ENCODE measurements around the gene CASK. TPM values are rescaled to one million over a fixed set of nuclear protein-coding genes. Genes with fewer than 3 reads are reported as not detected.

The CASK gene
- total RNA-seq, 1 donor from 2014 or later, result 58.8 TPM

DNA sequence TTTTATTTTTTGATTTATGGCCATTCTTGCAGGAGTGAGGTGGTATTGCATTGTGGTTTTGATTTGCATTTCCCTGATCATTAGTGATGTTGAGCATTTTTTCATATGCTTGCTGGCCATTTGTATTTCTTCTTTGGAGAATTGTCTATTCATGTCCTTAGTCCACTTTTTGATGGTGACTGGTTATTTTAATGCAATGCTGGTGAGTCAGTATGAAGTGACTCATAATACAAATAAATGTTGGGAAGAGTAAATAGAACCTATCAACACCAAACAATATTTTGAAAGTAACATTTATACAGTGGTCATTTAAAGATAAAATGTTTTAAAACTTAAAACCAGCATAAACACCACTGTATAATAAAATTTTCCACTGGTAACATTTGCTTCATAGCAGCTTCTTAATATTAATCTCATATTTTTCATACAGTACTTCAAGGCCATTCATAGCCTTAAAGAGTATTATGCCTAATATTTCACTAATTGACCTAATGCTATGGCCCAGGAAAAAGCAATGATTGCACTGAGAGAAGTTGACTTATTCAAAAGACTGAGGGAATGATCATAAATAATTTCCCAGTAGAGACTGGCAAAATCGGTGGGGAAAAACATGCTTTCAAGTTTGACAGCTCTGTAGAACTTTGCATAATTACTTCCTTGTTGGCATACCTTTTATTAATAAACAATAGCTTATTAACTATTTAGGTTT, 33.9 kb downstream of the CASK start:
- no peak overlapping the region for H3K4me3 ChIP-seq (ENCODE audit: low read depth, low read length)
- TF ChIP-seq, protein P1, sequence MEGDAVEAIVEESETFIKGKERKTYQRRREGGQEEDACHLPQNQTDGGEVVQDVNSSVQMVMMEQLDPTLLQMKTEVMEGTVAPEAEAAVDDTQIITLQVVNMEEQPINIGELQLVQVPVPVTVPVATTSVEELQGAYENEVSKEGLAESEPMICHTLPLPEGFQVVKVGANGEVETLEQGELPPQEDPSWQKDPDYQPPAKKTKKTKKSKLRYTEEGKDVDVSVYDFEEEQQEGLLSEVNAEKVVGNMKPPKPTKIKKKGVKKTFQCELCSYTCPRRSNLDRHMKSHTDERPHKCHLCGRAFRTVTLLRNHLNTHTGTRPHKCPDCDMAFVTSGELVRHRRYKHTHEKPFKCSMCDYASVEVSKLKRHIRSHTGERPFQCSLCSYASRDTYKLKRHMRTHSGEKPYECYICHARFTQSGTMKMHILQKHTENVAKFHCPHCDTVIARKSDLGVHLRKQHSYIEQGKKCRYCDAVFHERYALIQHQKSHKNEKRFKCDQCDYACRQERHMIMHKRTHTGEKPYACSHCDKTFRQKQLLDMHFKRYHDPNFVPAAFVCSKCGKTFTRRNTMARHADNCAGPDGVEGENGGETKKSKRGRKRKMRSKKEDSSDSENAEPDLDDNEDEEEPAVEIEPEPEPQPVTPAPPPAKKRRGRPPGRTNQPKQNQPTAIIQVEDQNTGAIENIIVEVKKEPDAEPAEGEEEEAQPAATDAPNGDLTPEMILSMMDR (conservative IDR thresholded peaks at IDR 0.05; ENCODE audit: low read depth, low read length), result no peak
- DNase-seq (ENCODE audit: low read depth), result no peak

DNA sequence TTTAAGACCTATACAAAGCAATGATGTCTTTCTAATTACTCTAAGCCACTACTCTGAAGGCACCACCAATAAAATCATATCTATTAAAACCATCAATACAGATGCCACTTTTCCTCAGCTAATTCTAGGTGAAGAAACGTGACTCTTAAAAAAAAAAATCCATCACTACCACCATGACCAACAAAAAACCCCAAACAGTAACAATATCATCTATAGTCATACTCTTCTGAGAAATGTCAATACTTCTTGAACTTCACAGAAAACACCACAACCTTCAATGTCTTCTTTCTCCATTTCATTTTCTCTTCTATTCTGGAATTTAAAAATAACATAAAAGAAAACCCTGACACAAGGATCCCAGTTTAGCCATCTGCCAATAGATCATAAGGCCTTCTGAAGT, 35.7 kb downstream of the CASK start:
- no peak for DNase-seq (ENCODE audit: low read depth)
- TF ChIP-seq, protein P1 (conservative IDR thresholded peaks at IDR 0.05; ENCODE audit: low read depth, low read length), result no peak

DNA sequence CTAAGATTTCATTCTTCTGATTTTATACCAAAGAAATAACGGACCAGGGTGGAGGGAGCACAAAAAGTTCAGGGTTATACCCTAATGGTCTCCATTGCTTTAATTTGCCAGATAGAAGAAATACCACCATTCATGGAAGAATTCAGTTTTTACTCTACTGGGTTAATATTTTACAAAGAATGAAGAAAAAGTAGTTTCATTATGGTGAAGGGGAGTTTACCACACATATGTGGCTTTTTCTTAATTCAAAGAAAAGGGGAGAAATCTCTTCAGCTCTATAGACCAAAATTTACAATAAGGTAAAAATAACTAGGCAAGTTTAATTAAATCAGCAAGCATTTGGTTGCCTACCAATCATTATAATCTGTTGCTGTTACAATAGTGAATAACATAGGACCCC, 37.6 kb downstream of the CASK start:
- H3K4me3 ChIP-seq (ENCODE audit: low read depth, low read length), result no peak overlapping the region
- TF ChIP-seq, protein P1 (conservative IDR thresholded peaks at IDR 0.05; ENCODE audit: low read depth, low read length), result no peak
- DNase-seq (ENCODE audit: low read depth), result no peak

More for the DNA sequence above, 35.7 kb downstream of the CASK start:
- no peak overlapping the region for H3K4me3 ChIP-seq (ENCODE audit: low read depth, low read length)

DNA sequence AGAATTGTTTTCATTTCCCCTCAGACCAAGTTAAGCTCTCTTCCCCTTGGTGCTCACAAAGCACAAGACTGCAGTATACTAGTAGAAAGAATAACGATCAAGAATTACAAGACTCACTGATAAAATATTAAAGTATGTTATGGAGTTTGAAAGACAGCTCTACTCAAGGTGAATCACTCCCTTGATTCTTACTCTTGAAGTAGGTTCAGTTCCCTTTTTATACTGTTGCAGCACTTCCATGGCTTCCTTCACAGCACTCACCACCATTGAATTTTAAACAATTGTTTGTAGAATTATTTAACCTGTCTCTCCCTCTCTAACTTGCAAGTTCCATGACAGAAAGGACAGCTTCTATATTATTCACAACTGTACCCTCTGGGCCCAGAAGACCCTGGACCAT, 42.2 kb downstream of the CASK start:
- H3K4me3 ChIP-seq (ENCODE audit: low read depth, low read length), result no peak overlapping the region
- TF ChIP-seq, protein P1 (conservative IDR thresholded peaks at IDR 0.05; ENCODE audit: low read depth, low read length), result no peak
- DNase-seq (ENCODE audit: low read depth), result no peak

DNA sequence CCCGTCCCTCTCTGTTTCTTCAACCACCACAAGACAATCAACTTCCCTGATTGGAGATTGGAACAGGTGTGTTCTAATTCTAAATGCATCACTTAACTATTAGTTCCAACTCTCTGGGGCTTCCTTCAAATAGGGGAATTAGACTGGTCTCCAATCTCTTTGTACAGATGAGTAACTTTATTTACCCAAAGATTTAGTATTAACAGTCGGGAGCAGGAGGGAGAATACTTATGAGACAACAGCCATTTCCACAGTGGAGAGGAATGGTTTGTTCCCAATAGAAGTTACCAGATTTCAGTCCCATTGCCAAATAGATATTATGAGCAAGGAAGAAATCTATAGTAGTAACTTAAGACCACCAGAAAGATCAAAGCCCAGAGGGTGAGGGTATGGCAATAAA, 46.2 kb downstream of the CASK start:
- TF ChIP-seq, protein P1 (conservative IDR thresholded peaks at IDR 0.05; ENCODE audit: low read depth, low read length), result no peak
- H3K4me3 ChIP-seq (ENCODE audit: low read depth, low read length), result no peak overlapping the region
- no peak for DNase-seq (ENCODE audit: low read depth)

DNA sequence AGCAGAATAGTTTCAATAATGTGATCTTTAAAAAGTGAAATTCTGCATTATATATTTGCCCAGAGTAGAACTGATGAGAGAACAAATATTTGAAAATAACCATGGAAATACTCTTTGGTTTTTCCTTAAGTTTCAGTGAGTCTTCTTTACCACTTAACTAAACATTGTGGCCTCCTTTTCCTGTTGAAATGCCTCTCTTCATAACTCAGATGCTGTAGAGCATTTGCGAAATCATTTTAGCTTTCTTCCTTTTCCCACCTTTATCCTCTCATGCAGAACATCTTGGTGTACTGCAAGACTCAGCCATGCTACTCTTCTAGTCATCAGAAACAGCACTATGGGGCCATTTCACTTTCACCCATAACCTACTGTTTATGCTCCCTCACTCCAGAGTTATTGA, 48.2 kb downstream of the CASK start:
- TF ChIP-seq, protein P1 (conservative IDR thresholded peaks at IDR 0.05; ENCODE audit: low read depth, low read length), result no peak
- DNase-seq (ENCODE audit: low read depth), result no peak
- no peak overlapping the region for H3K4me3 ChIP-seq (ENCODE audit: low read depth, low read length)

DNA sequence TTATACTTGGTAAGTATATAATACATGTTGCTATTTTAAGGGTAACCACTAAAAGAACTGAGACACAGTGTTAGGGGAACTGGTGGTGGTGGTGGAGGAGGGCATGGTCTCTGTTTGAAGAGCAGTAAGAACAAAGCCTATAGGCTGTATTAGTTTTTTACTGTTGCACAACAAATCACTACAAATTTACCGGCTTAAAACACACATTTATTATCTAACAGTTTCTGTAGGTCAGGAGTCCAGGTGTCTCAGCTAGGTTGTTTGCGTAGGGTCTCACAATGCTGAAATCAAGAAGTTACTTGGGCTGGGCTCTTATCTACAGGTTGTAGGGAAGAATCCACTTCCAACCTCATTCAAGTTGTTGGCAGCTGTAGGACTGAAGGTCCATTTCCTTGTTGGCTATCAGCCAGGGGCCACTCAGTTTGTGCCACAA, 52.6 kb downstream of the CASK start:
- no peak for DNase-seq (ENCODE audit: low read depth)
- H3K4me3 ChIP-seq (ENCODE audit: low read depth, low read length), result no peak overlapping the region
- TF ChIP-seq, protein P1 (conservative IDR thresholded peaks at IDR 0.05; ENCODE audit: low read depth, low read length), result no peak

All from epithelial cell of proximal tubule (primary cell).